ENCODE measurements around the gene CCDC124. TPM values are rescaled to one million over a fixed set of nuclear protein-coding genes. Genes with fewer than 3 reads are reported as not detected.
"Not testable (repeated sequence)": the region's sequence is repeated elsewhere in the genome, so short reads cannot be mapped to it uniquely, and the experiment has no call there.

CCDC124 gene
- polyA plus RNA-seq, 1 donor (not counting 4 experiments of a cell fraction or from before 2014, with no cell fraction given) = 58.7 TPM

- dilution Hi-C loops (cut with MboI; ENCODE audit: extremely low pct_ligation_motif_present, low sequenced_read_pairs) = no loop called here
- TF ChIP-seq CTCF (optimal IDR thresholded peaks at IDR 0.05 in 1 of 3, IDR thresholded peaks at IDR 0.05 in 1 of 3, conservative IDR thresholded peaks at IDR 0.05 in 1 of 3; ENCODE audit: extremely low read depth in 1 of 3, insufficient read depth in 2 of 3, low read length in 3 of 3) (no peak), EZH2 (IDR thresholded peaks at IDR 0.05; ENCODE audit: low read length) (no peak)
- Histone ChIP-seq H3K9me3 (ENCODE audit: control insufficient read depth, low read depth, low read length) (no peaks in the 10 kb centered on the region), H3K4me2 (ENCODE audit: control insufficient read depth, extremely low read depth, insufficient read depth, low read depth, low read length) (no peak overlapping the region), H3K4me3 (ENCODE audit: control insufficient read depth in 2 of 3, extremely low read depth in 1 of 3, insufficient read depth in 2 of 3, low read depth in 1 of 3, low read length in 3 of 3) (no peak overlapping the region), H2AFZ (ENCODE audit: control insufficient read depth, low read length) (no peak overlapping the region), H3K9me1 (ENCODE audit: control insufficient read depth, extremely low read depth, insufficient read depth, low read length) (no peaks in the 10 kb centered on the region), H3K27ac (ENCODE audit: control insufficient read depth, insufficient read depth, low read length) (no peak overlapping the region), H3K36me3 (ENCODE audit: control insufficient read depth in 2 of 2, extremely low read depth in 1 of 2, insufficient read depth in 2 of 2, low read length in 2 of 2) (no peaks in the 10 kb centered on the region), H4K20me1 (ENCODE audit: control insufficient read depth, extremely low read depth, insufficient read depth, low read length) (no peaks in the 10 kb centered on the region), H3K9ac (ENCODE audit: control insufficient read depth, extremely low read depth, insufficient read depth, low read length) (no peak overlapping the region), H3K4me1 (ENCODE audit: control insufficient read depth, extremely low read depth, insufficient read depth, low read length) (no peaks in the 10 kb centered on the region), H3K79me2 (ENCODE audit: control insufficient read depth, insufficient read depth, low read length) (no peaks in the 10 kb centered on the region), H3K27me3 (ENCODE audit: control insufficient read depth, extremely low read depth, insufficient read depth, low read length) (no peaks in the 10 kb centered on the region)
- no peak for FAIRE-seq
- DNase-seq (ENCODE audit: low read depth, low spot score) = no peak
Measured at GRCh38 chr19:17982430-17982829, 49.6 kb downstream of the CCDC124 start.

- dilution Hi-C loops (cut with MboI; ENCODE audit: extremely low pct_ligation_motif_present, low sequenced_read_pairs) = no loop called here
- H2AFZ ChIP-seq (ENCODE audit: control insufficient read depth, low read length) = no peak overlapping the region
- H3K9me1 ChIP-seq (ENCODE audit: control insufficient read depth, extremely low read depth, insufficient read depth, low read length) = no peaks in the 10 kb centered on the region
Measured at GRCh38 chr19:17985037-17985818, 52.4 kb downstream of the CCDC124 start.

GRCh38 chr19:17986569-17986968, 53.8 kb downstream of the CCDC124 start:
- DNase-seq (ENCODE audit: low read depth, low spot score); H2AFZ ChIP-seq (ENCODE audit: control insufficient read depth, low read length); H4K20me1 ChIP-seq (ENCODE audit: control insufficient read depth, extremely low read depth, insufficient read depth, low read length); H3K4me1 ChIP-seq (ENCODE audit: control insufficient read depth, extremely low read depth, insufficient read depth, low read length); H3K4me2 ChIP-seq (ENCODE audit: control insufficient read depth, extremely low read depth, insufficient read depth, low read depth, low read length); dilution Hi-C loops (cut with MboI; ENCODE audit: extremely low pct_ligation_motif_present, low sequenced_read_pairs); H3K36me3 ChIP-seq (ENCODE audit: control insufficient read depth in 2 of 2, extremely low read depth in 1 of 2, insufficient read depth in 2 of 2, low read length in 2 of 2); H3K27me3 ChIP-seq (ENCODE audit: control insufficient read depth, extremely low read depth, insufficient read depth, low read length); H3K4me3 ChIP-seq (ENCODE audit: control insufficient read depth in 2 of 3, extremely low read depth in 1 of 3, insufficient read depth in 2 of 3, low read depth in 1 of 3, low read length in 3 of 3); H3K27ac ChIP-seq (ENCODE audit: control insufficient read depth, insufficient read depth, low read length); FAIRE-seq; H3K9me1 ChIP-seq (ENCODE audit: control insufficient read depth, extremely low read depth, insufficient read depth, low read length); H3K9me3 ChIP-seq (ENCODE audit: control insufficient read depth, low read depth, low read length); H3K9ac ChIP-seq (ENCODE audit: control insufficient read depth, extremely low read depth, insufficient read depth, low read length); H3K79me2 ChIP-seq (ENCODE audit: control insufficient read depth, insufficient read depth, low read length): not testable (repeated sequence)

More at GRCh38 chr19:17985037-17985818, 52.4 kb downstream of the CCDC124 start:
- Histone ChIP-seq H3K36me3 (ENCODE audit: control insufficient read depth in 2 of 2, extremely low read depth in 1 of 2, insufficient read depth in 2 of 2, low read length in 2 of 2) (no peaks in the 10 kb centered on the region), H3K79me2 (ENCODE audit: control insufficient read depth, insufficient read depth, low read length) (no peaks in the 10 kb centered on the region), H3K9ac (ENCODE audit: control insufficient read depth, extremely low read depth, insufficient read depth, low read length) (no peak overlapping the region), H3K4me3 (ENCODE audit: control insufficient read depth in 2 of 3, extremely low read depth in 1 of 3, insufficient read depth in 2 of 3, low read depth in 1 of 3, low read length in 3 of 3) (no peak overlapping the region), H3K9me3 (ENCODE audit: control insufficient read depth, low read depth, low read length) (no peaks in the 10 kb centered on the region), H3K4me1 (ENCODE audit: control insufficient read depth, extremely low read depth, insufficient read depth, low read length) (no peaks in the 10 kb centered on the region), H3K27me3 (ENCODE audit: control insufficient read depth, extremely low read depth, insufficient read depth, low read length) (no peaks in the 10 kb centered on the region), H4K20me1 (ENCODE audit: control insufficient read depth, extremely low read depth, insufficient read depth, low read length) (no peaks in the 10 kb centered on the region), H3K4me2 (ENCODE audit: control insufficient read depth, extremely low read depth, insufficient read depth, low read depth, low read length) (no peak overlapping the region), H3K27ac (ENCODE audit: control insufficient read depth, insufficient read depth, low read length) (no peak overlapping the region)
- TF ChIP-seq CTCF (optimal IDR thresholded peaks at IDR 0.05 in 1 of 3, IDR thresholded peaks at IDR 0.05 in 1 of 3, conservative IDR thresholded peaks at IDR 0.05 in 1 of 3; ENCODE audit: extremely low read depth in 1 of 3, insufficient read depth in 2 of 3, low read length in 3 of 3) (no peak), EZH2 (IDR thresholded peaks at IDR 0.05; ENCODE audit: low read length) (no peak)
- DNase-seq (ENCODE audit: low read depth, low spot score) (no peak), FAIRE-seq (no peak)
